EH (cell line): Measurements from ENCODE around the gene DNAJC18.
"Not testable (repeated sequence)": the region's sequence is repeated elsewhere in the genome, so short reads cannot be mapped to it uniquely, and the experiment has no call there.

Source experiments
- DNase-seq: peaks from one replicate; pipeline ENCODE4 v3.0.0-alpha.2; 2015; ENCODE audit warnings: low read depth

The DNAJC18 gene

GRCh38 chr5:139439013-139439903 is at the start of gene DNAJC18:
TSS of gene DNAJC18 (minus strand) at chr5:139439525. CDS start at chr5:139439445, 80 bp downstream.
- peak; percentile 91 for DNase-seq

DNA sequence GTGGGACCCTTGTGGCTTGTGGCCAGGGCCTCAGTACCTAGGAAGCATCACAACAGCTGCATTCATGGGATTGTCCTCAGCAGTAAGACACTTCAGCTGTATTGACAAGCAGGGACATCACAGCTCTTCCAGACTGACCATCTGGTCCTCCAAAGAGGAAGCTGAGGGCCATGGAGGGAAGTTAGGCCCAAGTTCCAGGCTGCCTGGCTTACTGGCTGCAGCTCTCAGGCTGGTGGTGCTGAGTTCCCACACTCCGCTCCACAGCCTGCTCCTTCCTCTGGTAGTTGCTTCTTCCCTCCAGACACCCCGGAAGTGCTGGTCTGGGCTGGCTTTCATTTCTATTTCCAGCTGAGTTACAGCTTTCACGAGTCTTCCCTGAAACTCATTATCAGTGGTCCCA is 48.9 kb upstream of the DNAJC18 start:
- peak; percentile 37 for DNase-seq

DNA sequence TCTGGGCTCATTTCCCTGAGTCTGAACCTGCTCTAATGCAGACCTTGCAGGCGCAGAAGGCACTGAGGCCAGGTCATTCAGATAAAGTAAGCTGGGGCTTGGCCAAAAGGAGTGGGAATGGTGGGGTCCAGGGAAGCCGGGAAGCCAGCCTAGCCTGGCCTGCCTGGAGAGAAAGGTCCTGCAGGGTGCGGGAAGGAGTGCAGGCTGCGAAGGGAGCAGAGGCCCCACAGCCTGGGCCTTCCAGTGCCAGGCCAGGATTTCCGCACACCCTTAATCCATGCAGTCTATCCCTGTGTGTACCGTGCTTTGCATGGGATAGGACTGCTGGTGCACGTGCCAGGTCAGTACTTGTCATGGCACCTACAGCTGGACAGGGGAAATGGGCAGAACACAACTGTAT is 46.9 kb upstream of the DNAJC18 start:
- no peak for DNase-seq

DNA sequence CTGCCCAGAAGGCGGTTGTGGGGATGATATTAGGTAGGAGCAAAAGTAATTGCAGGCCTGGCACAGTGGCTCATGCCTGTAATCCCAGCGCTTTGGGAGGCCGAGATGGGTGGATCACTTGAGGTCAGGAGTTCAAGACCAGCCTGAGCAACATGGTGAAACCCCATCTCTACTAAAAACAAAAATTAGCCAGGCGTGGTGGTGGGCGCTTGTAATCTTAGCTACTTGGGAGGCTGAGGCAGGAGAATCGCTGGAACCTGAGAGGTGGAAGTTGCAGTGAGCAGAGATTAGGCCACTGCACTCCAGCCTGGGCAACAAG is 43.5 kb upstream of the DNAJC18 start:
- not testable (repeated sequence) for DNase-seq

DNA sequence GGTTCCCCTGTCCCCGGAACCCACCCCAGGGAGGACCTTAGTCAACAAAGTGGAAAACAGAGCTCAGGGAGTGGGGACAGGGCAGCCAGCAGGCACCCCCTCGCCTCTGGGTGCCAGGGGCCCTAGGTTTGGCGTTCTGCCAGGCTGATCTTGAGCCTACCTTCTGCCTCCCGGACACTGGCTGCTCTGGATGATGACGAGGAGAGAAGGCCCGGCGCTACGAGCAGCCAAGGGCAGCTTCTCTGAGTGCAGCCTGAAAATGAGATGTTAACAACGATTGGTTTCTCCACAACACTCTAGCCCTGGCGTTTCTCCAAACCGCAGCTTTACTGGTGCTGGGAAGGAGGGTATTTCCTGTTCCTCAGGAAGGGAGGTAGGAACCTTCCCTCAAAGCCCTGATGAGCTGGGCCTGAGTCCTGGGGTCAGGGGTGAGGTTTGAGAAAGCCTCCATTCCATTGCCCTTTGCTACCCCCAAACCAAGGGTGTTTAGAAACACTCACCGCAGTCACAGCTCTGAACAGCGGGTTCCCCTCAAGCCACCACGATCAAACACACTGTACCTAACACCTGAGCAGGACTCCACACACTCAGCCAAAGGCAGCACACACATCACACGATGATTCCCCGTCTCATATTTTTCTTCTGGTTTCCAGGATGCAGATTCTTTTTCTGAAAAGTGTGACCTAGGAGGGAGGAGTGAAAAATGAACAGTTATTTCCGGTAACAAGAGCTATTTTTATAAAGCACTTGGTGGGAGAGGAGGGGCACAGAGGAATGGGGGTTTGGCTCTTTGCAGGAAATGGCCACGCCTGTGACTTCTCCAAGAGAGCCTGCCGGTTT is 42.9 kb upstream of the DNAJC18 start, which contains the start of gene STING1:
TSS of gene STING1 (minus strand) at position 709 of the 840 bp plus-strand sequence. CDS start 1,054 bp downstream, outside the sequence.
- peak; percentile 99 for DNase-seq

GRCh38 chr5:139481580-139482049 is 42.3 kb upstream of the DNAJC18 start:
- peak; percentile 60 for DNase-seq

DNA sequence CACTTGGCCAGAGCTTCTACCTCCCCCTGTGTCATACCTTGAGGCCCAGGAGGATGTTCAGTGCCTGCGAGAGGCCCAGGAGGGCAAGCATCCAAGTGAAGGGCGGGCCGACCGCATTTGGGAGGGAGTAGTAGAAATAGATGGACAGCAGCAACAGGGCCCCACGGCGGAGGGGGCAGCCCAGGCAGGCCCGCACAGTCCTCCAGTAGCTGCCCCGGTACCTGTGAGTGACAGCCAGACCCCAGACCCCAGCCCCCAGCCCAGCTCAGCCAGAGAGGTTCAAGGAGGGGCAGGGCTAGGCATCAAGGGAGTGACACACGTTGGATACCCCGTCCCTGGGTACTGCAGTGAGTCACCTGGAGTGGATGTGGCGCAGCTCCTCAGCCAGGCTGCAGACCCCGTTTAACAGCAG is 41.8 kb upstream of the DNAJC18 start:
- DNase-seq, result peak; percentile 50

GRCh38 chr5:139479729-139480128 is 40.4 kb upstream of the DNAJC18 start:
- not testable (repeated sequence) for DNase-seq

GRCh38 chr5:139478657-139479423 is 39.5 kb upstream of the DNAJC18 start:
- not testable (repeated sequence) for DNase-seq

DNA sequence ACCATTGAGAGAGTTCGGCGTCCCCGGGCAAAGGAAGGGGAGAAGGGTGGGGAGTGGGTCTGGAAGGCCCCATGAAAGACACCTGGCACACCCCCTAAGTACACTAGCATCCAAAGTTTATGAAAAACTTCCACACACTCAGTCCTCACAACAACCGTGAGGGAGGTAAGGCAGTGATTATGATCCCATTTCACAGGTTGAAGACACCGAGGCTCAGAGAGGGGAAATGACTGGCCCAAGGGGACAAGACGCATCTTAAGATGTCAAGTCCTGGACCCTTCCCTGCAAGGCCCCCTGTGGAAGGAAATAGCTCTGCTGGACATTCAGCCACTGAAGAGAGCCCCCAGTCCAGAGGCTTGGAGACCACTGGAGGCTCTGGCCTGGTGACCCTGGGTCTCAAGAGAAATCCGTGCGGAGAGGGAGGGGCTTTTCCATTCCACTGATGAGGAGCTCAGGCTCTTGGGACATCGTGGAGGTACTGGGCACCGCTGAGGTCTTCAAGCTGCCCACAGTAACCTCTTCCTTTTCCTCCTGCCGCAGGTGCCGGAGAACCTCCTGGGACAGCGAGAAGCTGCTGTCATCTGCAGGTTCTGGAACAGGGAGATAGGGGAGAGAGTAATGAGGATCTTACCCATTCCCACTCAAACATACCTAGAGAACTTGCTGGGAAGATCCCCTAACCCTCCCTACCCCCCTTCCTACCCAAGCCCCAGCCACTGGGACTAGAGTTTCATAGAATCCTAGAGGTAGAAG is 36.7 kb upstream of the DNAJC18 start:
- DNase-seq, result no peak

DNA sequence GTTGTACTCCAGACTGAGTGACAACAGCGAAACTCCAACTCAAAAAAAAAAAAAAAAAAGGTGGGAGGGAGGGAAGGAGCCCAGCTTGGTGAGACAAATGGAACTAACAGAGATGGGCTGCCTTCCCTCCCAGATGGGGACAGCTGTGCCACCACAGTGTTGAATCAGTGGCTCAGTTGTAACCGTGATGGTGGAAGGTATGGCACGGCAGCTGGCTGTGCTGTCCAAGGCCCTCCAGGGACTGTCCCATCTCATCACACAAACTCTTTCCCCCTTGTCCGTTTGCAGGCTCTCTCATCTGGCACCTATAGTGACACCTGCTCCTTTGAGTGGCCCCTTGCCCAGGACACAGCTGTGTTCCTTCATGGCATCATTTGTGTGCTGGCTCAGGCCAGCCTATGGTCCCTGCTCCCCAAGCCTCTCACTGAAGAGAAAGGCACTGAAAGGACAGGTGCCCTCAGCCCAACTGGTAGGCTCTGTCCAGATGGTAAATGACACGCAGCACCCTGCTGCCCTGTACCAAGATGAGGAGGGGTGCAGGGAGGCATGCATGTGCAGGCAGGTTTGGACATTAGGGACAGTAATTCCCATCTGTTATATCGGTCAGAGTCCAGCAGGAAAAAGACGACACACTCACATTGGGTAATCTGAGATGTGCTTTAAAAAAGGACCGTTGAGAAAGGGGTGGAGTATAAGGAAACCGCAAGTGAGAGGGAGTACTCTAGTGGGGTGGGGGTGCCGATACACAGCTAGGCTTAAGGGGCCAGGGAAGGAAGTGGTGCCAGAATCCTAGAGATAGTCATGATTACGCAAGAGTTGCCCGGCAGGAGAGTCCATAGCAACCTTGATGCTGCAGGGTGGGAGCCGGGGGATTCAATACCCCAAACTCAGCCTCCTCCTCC is 35.8 kb upstream of the DNAJC18 start:
- DNase-seq, result peak; percentile 84

- peak; percentile 62 for DNase-seq
These were observed 34.2 kb upstream of the DNAJC18 start for GRCh38 chr5:139473565-139473964.

- DNase-seq, result no peak
These were observed 33.8 kb upstream of the DNAJC18 start for GRCh38 chr5:139473105-139473504.

DNA sequence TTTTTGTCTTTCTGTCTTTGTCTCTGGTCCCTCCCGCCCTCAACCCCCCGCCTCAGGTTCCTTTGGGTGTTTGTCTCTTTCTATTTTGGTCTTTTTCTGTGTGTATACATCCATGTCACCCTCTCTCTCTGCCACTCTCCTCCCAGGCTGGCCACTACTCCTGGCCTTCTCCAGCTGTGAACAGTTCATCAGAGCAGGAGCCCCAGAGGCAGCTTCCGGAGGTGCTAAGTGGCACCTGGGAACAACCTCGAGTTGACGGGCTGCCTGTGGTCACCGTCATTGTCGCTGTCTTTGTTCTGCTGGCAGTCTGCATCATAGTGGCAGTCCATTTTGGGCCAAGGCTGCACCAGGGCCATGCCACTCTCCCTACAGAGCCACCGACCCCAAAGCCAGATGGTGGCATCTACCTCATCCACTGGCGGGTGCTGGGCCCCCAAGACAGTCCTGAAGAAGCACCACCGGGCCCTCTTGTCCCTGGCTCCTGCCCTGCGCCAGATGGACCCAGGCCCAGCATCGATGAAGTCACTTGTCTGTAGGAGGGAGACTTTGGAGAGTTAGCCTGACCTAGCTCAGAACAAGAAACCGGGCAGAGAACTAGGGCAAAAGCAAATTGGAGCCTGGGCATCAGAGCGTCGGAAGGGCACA is 33.2 kb upstream of the DNAJC18 start:
- no peak for DNase-seq

GRCh38 chr5:139470821-139471300 is 31.5 kb upstream of the DNAJC18 start, which contains the start of gene SMIM33:
TSS of gene SMIM33 (plus strand) at chr5:139471004. CDS start at chr5:139471122, 118 bp downstream.
- DNase-seq, result no peak

GRCh38 chr5:139468421-139468931 is 29.2 kb upstream of the DNAJC18 start:
- peak; percentile 47 for DNase-seq

DNA sequence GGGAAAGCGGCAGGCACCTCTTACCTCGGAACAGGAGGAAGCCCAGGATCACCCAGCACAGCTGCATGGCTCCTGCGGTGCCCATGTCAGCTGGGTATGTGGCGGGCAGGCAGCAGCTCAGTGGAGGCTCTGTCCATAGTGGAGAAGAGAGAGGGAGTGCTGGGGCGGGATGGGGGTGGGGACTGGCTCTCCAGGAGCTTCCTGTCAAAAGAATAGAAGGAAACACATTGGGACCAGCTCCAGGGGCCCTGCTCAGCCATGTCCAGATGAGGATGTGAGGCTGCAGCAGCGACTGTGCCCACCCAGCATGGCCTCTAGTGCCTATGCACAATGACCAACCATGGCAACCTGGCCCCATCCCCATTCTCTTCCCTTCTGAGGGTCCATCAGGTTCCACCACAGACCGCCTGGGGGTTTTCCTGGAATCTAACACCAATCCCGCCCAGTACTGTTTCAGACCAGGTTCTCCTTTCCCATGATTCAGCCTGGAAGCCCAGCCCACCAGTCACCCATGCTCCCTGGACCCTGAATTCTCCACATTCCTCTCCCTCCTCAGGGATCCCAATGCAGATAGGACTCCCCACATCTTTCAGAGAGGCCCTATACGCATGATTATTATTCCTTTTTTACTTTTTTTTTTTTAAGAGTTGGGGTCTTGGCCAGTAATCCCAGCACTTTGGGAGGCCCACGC is 23.4 kb upstream of the DNAJC18 start, which contains the start of gene ECSCR:
TSS of gene ECSCR (minus strand) at position 158 of the 691 bp plus-strand sequence. CDS start at position 85, 73 bp downstream.
- peak; percentile 44 for DNase-seq

- DNase-seq, result peak; percentile 75
These were observed 22.4 kb upstream of the DNAJC18 start for GRCh38 chr5:139461698-139462097.
